Measurements from ENCODE around the gene VIPR2.
"Not testable (repeated sequence)": the region's sequence is repeated elsewhere in the genome, so short reads cannot be mapped to it uniquely, and the experiment has no call there.

DNA sequence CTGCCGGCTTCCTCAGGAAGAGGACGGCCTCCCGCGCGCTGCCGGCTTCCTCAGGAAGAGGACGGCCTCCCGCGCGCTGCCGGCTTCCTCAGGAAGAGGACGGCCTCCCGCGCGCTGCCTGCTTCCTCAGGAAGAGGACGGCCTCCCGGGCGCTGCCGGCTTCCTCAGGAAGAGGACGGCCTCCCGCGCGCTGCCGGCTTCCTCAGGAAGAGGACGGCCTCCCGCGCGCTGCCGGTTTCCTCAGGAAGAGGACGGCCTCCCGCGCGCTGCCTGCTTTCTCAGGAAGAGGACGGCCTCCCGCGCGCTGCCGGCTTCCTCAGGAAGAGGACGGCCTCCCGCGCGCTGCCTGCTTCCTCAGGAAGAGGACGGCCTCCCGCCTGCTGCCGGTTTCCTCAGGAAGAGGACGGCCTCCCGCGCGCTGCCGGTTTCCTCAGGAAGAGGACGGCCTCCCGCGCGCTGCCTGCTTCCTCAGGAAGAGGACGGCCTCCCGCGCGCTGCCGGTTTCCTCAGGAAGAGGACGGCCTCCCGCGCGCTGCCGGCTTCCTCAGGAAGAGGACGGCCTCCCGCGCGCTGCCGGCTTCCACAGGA lies 138.6 kb downstream of the VIPR2 start:
- TF ChIP-seq, protein P1, sequence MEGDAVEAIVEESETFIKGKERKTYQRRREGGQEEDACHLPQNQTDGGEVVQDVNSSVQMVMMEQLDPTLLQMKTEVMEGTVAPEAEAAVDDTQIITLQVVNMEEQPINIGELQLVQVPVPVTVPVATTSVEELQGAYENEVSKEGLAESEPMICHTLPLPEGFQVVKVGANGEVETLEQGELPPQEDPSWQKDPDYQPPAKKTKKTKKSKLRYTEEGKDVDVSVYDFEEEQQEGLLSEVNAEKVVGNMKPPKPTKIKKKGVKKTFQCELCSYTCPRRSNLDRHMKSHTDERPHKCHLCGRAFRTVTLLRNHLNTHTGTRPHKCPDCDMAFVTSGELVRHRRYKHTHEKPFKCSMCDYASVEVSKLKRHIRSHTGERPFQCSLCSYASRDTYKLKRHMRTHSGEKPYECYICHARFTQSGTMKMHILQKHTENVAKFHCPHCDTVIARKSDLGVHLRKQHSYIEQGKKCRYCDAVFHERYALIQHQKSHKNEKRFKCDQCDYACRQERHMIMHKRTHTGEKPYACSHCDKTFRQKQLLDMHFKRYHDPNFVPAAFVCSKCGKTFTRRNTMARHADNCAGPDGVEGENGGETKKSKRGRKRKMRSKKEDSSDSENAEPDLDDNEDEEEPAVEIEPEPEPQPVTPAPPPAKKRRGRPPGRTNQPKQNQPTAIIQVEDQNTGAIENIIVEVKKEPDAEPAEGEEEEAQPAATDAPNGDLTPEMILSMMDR (IDR thresholded peaks at IDR 0.05) = not testable (repeated sequence)
- TF ChIP-seq POLR2A (IDR thresholded peaks at IDR 0.05) = not testable (repeated sequence)
